HG03342 (cell line): ENCODE results near the gene SNX8.
"Not testable (repeated sequence)": the region's sequence is repeated elsewhere in the genome, so short reads cannot be mapped to it uniquely, and the experiment has no call there.

ENCODE experiments used
- ATAC-seq: cut with Tn5 transposase; IDR thresholded peaks from one replicate; pipeline ENCODE4 v1.9.1; 2021; ENCODE audit warnings: mild to moderate bottlenecking, moderate library complexity; ENCODE audit not compliant: unreplicated experiment

Gene SNX8

DNA sequence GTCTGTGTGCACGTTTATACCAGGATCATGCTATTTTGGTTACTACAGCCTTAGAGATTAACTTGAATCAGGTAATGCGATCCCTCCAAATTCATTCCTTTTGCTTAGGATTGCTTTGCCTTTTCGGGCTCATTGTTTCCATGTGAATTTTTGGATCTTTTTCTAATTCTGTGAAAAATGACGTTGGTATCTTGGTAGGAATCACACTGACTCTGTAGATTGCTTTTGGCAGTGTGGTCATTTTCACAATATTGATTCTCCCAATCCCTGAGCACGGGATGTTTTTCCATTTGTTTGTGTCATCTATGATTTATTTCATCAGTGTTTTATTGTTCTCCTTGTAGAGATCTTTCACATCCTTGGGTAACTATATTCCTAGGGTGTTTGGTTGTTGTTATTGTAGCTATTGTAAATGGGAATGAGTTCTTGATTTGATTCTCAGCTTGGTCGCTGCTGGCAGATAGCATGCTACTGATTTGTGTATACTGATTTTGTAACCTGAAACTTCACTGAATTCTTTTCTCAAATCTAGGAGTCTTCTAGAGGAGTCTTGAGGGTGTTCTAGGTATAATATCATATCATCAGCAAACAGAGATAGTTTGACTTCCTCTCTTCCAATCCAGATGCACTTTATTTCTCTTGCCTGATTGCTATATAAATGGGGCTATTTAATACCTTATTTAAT, 18.2 kb downstream of the SNX8 start:
- ATAC-seq = no peak

DNA sequence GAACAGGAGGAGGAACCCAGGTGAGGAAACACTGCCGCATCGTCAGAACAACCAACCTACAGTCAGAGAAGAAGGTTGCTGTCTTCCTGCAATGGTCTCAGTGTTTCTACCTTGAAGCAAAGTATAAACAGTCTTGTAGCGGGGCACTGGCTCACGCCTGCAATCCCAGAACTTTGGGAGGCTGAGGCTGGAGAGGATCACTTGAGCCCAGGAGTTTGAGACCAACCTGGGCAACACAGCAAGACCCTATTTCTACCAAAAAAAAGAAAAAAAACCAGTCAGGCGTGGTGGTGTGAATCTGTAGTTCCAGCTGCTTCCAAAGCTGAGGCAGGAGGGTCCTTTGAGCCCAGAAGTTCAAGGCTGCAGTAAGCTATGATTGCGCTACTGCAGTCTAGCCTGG, 23.4 kb downstream of the SNX8 start:
- no peak for ATAC-seq

DNA sequence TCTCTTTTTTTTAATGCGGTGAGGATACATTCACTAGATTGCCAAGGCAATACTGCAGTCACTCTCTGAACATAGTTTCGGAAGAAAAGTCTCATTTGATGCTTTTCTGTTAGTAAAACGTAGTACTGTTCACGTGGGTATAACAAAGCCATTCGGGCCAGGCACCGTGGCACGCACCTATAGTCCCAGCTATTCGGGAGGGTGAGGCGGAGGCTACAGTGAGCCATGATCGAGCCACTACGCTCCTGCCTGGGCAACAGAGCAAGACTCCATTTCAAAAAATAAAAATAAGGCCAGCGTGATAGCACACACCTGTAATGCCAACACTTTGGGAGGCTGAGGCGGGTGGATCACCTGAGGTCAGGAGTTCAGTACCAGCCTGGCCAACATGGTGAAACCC, 24.6 kb downstream of the SNX8 start:
- ATAC-seq = no peak

DNA sequence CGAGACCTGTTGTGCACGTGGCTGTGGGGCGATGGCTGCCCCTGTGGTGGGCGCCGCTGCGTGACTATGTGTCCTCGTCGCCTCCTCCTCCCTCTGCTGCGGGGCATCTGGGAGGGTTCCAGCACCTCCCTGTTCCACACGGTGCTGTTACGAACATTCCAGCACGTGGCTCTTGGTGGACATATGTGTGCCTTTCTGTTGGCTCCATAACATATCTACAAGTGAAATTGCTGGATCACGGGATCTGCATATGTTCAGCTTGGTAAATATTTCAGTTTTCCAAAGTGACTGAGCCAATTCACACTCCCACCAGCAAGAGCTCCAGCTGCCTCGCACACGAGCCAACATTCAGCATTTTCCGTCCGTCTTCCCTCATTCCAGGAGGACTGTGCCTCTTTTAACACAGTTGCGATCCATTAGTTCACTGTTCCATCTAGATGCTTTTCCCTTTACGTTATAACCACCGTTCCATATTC, 25.1 kb downstream of the SNX8 start:
- ATAC-seq = no peak

DNA sequence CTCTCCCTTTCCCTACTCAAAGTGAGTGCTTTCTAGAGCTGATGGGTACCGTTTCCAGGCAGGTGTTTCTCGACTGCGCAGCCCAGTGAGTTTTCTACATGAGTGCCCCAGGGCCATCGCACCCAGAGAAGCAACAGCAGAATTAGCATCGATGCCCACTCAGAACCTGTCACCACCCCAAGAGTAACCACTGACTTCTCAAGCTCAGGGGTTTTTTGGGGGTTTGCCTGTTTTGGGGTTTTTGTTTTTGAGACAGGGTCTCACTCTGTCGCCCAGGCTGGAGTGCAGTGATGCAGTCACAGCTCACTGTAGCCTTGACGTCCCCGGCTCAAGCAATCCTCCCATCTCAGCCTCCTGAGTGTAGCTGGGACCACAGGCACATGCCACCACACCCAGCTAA, 25.7 kb downstream of the SNX8 start:
- ATAC-seq = peak; percentile 55

DNA sequence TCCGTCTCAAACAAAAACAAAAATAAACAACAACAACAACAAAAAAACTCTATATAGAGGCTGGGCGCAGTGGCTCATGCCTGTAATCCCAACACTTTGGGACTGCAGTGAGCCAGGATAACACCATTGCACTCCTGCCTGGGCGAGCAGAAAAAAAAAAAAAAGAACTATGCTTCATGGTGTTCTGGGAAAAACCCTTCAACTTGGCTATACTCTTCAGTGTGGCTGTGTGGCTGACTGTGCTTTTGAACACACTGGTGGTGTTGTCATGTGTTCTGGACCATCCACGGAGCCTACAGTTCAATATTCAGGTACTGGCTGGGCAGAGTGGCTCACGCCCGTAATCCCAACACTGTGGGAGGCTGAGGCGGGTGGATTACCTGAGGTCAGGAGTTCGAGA, 26.5 kb downstream of the SNX8 start:
- no peak for ATAC-seq

DNA sequence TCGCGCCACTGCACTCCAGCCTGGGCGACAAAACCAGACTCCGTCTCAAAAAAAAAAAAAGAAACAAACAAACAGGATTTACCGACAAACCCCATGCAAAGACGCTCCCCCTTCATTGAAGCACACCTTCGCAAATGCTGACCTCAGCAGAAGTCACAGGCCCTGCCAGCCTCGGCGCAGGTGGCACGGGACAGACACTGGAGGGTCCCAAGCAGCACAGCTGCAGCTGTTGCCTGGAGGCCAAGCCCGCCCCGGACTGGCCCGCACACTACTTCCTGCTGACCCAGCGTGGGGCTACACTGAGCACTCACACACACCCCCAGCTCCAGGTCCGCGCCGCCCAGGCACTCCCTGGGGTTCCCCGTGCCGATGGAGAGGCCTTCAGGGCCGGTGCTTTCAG, 31.2 kb downstream of the SNX8 start:
- no peak for ATAC-seq

DNA sequence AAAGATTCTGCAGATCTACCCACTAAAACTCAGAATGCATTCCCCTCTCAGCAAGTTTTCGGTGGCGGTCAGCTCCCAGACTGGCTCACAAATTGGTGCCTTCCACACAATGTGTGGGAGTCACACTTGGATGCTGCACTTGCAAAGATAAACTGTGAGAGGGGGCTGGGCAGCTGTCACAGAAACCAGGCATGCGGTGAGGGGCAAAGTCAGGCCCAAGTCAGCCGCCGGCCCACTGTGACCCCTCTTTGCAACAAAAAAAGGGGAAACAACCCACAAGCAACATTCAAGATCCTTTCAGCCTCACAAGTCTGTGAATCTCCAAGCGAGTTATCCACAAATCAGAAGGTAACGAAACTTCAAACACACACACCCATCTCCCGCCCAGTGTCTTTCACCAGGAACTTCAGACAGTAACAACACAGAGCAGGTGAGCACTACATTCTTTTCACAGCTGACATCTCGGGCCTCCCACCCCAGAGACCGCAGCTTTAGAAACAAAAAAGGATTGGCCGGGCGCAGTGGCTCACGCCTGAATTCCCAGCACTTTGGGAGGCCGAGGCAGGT, 32.0 kb downstream of the SNX8 start:
- no peak for ATAC-seq

DNA sequence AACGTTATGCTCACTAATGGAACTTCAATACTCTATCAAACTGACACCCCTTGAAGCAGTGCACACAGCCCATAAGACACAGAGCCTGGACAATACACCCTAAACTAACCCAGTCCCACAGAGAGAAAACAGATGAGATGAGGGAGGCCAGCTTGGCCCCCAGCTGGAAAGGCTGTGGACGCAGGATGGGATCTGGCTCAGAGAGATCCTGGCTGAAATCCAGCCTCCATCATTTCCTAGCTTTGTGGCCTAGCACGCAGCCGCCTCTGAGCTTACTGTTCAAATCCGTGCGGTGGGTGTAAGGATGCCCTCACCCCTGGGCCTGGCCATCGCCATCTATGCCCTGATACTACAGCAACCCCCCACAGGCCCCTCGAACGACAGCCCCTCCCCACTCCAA, 32.7 kb downstream of the SNX8 start:
- no peak for ATAC-seq

DNA sequence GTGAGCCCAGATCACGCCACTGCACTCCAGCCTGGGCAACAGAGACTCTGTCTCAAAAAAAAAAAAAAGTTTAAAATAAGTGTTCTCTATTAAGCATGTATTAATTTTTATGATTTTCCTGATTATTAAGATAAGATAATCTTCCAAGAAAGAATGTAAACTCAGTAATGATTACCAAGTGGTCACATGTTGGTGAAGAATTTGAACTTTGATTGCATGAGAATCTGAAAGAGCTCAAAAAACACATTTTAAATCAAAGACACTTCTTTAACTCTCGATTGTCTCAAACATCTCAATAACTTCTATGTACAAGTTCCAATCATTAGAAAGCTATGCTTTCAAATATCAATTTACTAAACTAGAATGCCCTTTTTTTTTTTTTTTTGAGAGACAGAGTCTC, 33.8 kb downstream of the SNX8 start:
- no peak for ATAC-seq

DNA sequence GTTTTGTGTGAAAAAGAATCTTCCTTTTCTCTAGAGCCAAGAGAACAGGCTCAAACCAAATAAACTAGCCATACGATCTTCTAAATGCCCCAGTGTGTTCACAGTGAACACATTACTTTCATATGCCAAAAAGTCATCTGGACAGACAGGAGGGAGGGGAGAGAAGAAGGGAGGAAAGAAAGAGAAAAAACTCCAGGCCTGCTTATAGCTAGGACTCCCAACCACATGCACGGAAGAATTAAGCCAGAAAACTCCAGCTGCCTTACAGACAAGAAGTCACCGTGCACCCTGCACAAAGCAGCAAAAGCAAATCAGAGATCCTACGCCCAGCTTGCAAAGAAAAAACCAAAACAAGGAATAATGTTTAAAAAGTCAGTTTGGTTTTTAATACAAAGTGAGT, 34.3 kb downstream of the SNX8 start:
- no peak for ATAC-seq

DNA sequence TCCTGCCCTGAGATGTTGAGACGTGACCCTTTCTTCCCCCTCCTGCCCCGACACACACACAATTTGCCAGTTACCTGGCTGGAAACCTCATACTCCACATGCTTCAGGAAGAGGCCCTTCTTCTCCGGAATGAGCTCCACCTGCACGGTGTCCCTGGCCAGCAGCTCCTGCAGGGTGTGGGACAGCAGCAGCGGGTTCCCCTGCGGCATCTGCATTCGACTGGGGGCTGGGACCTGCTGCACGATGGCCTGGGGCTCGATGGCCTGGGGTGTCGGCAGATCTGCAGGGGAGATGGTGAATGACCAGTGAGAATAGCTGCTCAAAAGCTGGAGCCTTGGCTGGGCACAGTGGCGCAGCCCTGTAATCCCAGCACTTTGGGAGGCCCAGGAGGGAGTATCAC, 36.2 kb downstream of the SNX8 start:
- ATAC-seq = no peak

DNA sequence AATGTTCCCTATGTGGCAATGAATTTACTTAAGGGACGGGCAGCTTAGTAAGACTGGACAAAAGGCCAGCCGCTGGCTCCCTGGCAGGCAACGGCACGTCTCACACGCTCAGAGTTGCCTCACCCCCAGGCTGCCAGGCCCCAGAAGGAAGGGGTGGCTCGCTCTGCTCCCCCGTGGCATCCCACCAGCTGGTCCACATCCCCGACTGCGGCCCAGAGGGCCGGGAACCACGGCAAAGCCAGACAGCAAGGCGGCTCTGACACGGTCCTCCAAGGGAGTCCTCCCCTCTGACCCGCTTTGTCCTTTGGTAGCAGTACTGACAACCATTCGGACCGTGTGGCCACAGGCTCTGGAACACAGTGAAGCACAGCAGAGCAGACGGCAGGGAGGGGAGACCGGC, 38.1 kb downstream of the SNX8 start:
- no peak for ATAC-seq

DNA sequence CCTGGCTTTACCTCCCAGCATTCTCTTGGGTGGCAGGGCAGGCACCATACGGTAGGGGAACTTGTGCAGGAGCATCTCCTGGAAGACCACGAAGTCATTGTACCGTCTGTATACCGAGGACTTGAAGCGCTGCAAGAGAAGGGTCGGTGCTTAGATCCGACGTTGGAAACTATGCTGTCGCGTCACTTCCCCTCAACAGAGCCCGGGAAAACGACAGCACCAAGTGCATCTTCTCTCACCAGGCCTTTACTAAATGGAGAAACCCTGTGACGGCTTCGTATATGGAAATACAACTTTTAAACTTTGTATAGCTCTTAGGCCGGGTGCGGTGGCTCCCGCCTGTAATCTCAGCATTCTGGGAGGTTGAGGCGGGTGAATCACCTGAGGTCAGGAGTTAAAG, 39.1 kb downstream of the SNX8 start:
- no peak for ATAC-seq

DNA sequence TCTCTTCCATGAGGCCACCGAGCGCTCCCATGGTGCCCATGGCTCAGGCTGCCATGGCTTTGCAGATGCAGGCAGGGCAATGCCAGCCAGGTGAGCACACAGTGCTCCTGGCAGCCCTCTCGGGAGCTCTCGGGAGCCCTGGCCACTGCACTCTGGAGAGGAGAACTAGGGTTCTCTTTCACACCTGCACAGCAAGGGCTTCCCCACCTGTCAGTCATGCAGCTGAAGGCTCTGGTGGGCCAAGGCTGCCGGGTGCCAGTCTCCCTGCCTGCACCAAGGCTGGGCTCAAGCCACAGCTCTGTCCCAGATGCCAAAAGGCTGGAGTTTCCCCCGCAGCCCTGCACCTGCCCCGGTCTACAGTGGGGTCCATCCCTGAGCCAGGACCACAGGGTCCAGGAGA, 39.6 kb downstream of the SNX8 start:
- ATAC-seq = no peak

DNA sequence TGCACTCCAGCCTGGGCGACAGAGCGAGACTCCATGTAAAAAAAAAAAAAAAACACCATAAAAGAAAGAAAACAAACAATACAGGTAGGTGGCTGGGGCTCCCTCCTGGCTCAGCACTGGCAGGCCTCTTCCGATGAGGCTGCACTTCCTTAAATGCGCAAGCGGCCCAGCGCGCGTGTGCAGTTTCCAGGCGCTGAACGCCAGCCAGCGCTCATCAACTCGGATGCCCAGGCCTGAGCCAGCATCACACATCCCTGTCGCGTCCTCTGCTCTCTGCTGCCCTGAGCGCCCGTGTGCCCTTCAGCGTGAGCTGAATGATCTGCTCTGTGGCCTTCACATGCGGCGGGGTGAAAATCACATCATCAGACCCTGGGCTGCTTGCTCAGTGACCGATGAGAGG, 40.4 kb downstream of the SNX8 start:
- ATAC-seq = no peak

DNA sequence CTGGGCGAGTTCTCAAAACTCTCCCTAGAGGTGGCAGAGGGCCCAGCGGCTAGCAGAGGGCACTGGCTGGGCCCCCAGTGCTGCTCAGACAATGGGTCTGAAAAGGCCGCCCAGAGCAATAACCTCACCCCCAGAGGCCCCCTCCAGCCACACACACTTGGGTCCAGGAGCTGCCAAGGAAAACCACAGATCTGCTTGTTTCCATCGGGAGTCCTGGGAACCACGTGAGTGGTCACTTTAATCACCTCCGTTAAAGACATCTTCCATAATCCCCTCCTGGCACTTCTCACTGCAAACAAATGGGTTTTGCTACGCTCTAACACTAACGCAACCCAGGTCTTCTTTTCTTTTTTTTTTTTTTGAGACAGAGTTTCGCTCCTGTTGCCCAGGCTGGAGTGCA, 42.2 kb downstream of the SNX8 start:
- ATAC-seq = no peak

DNA sequence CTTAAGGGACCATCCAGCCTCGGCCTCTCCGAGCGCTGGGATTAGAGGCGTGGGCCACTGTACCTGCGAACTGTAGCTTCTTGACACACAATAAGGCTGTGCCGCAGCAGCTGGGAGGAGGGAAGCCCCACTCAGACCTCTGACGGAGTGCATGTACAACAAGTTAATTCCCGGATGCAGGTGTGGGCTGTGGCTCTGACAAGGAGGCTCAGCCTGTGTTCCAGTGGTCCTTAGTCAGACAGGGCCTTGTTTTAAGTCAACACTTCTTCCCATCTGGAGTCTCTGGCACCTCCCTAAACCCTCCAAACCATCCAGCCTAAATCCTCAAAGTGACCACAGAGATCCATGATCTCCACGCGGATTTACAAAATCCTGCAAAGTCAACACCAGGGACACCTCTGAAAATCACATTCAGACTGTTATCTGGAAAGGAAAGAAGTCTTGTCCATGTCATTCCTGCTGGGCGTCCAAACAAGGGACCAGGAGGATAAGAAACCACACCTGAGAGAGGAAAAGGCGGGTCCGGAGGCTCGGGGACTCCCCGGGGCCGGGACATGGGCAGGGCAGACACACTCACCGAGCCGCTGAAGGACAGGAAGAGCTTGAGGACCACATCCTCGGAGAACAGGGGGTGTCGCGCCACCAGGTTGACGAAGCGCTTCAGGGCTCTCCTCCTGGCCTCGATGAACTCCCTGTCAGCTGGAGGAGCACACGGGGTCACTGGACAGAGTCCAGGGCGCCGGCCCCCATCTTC, 42.8 kb downstream of the SNX8 start:
- ATAC-seq = no peak

DNA sequence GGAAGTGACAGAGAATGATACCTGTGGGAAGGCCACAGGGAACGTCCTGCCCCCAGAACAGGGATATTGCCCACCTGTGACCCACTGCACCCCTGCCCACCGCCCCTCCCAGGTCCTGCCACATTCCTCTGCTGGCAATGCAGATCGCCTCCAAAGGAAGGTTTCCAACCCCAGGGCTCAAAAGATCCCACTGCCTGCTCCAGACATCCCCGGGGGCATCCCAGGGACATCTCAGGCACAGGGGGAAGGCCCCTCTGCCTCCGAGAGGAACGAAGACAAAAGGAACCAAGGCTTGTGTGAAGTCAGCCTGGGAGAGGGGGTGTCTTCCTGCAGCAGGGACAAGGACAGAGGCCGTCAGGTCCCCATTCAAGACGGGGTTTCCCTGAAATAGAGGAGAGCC, 43.7 kb downstream of the SNX8 start:
- no peak for ATAC-seq

DNA sequence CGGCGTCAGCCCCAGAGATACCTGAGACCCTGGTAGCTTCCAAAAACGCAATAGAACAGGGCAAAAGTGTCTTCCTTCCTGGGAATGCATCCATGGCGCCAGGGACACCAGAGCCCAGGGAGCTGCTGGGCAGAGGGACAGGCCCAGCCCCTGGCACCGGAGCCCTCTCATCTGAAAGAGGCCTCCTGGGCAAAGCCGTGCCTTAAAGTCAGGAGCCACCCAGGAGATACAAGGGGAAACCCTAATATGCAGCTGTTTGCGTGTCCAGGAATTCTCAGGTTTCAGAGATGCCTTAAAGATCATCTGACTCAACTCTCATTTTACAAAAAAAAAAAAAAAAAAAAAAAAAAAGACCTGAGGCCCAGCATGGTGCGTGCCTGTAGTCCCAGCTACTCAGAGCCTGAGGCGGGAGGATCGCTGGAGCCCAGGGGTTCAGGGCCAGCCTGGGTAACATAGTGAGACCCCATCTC, 44.2 kb downstream of the SNX8 start:
- no peak for ATAC-seq

DNA sequence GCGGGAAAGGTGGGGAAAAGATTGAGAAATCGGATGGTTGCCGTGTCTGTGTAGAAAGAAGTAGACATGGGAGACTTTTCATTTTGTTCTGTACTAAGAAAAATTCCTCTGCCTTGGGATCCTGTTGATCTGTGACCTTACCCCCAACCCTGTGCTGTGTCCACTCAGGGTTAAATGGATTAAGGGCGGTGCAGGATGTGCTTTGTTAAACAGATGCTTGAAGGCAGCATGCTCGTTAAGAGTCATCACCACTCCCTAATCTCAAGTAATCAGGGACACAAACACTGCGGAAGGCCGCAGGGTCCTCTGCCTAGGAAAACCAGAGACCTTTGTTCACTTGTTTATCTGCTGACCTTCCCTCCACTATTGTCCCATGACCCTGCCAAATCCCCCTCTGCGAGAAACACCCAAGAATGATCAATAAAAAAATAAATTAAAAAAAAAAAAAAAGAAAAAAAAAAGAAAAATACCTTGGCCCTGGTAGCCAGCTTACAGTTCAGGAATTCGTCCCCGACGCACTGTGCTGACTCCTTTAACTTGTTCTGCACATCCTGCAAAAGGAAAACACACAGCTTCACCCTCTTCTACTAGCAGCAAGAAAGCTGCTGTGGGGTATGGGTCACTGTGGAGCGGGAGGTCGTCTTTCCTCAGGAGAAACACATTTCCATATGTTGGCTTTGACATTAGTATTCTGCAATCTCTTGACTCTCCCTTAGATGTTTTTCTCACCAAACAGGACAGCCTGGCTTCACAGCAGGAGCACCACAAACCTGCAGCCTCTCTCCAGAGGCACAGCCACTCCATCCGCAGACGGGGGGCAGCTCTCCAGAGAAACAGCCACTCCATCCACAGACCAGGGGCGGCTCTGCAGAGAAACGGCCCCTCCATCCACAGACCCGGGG, 44.9 kb downstream of the SNX8 start:
- ATAC-seq = not testable (repeated sequence)
